Coronary artery (tissue), 2 donors: ENCODE data around the gene SLC35E2B.
"Not testable (repeated sequence)": the region's sequence is repeated elsewhere in the genome, so short reads cannot be mapped to it uniquely, and the experiment has no call there.

ENCODE experiments used
- DNase-seq: peaks from one replicate; pipeline ENCODE4 v3.0.0-alpha.2; 2017; ENCODE audit warnings: low spot score
- H3K27ac ChIP-seq, 2 donors: fragments of 200-600 bp; sonication (generic); one replicate each; pipeline ENCODE4 v1.5.1; 2016 to 2019
- H3K4me3 ChIP-seq: fragments of 200-600 bp; sonication (generic); 2 replicates; pipeline ENCODE4 v1.5.1; 2016; ENCODE audit warnings: mild to moderate bottlenecking, moderate library complexity
- TF ChIP-seq, protein P1 (sequence below): fragments of 200-600 bp; sonication (generic); IDR thresholded peaks from one replicate; pipeline ENCODE4 v1.5.1; 2019; ENCODE audit warnings: antibody characterized with exemption

SLC35E2B gene

DNA sequence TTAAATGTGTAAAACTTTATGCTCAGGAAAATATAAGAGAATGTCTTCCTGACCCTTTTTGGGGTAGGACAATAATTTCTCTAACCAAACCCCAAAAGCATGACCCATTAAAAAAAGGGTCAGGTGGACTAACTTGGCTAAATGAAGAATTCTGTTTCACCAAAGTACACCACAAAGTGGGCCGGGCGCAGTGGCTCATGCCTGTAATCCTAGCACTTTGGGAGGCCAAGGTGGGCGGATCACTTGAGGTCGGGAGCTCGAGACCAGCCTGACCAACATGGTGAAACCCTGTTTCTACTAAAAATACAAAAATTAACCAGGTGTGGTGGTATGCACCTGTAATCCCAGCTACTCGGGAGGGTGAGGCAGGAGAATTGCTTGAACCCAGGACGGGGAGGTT lies 3.1 kb downstream of the SLC35E2B start:
- H3K4me3 ChIP-seq, DNase-seq, H3K27ac ChIP-seq: not testable (repeated sequence)

DNA sequence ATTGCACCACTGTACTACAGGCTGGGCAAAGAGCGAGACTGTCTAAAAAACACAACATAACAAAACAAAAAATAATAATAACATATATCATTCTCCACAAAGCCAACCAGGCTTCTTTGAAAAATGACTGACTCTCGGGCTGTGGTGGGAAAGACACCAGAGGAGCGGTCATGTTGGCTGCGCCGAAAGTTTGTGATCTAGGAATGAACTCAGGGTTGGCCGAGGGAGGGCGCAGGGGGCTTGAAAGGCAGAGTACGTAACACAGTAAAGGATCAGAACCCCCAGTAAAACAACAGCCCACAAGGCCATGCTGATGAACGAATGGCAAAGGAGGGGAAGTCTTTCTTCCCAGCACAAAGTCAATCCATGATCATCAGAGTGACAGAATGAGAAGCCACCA lies 4.7 kb downstream of the SLC35E2B start:
- DNase-seq, result no peak

DNA sequence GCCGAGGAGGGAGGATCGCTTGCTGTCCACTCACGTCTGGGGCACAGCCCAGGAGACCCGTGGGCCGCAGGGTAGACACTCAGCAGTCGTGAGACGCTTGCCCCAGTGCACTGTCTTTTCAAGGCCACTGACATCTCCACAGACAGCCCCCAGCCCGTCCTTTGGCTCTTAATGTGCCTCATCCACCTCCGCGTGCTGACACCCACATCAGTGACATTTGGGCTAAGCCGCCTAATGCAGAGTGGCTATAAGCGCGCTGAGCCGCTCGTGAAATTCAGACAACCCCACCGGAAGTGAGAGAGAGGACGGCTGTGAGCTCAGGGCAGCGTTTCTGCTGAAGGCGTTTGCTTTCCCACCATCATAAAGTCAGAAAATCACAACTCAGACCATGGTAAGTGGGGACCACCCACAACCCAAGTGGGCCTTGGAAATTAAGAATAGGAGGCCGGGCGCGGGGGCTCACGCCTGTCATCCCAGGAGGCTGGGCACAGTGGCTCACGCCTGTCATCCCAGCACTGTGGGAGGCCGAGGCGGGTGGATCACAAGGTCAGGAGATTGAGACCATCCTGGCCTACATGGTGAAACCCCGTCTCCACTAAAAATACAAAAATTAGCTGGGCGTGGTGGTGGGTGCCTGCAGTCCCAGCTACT lies 8.4 kb downstream of the SLC35E2B start:
- no peak for DNase-seq
- Histone ChIP-seq H3K4me3 (no peak overlapping the region), H3K27ac (no peak overlapping the region)
- TF ChIP-seq, protein P1, sequence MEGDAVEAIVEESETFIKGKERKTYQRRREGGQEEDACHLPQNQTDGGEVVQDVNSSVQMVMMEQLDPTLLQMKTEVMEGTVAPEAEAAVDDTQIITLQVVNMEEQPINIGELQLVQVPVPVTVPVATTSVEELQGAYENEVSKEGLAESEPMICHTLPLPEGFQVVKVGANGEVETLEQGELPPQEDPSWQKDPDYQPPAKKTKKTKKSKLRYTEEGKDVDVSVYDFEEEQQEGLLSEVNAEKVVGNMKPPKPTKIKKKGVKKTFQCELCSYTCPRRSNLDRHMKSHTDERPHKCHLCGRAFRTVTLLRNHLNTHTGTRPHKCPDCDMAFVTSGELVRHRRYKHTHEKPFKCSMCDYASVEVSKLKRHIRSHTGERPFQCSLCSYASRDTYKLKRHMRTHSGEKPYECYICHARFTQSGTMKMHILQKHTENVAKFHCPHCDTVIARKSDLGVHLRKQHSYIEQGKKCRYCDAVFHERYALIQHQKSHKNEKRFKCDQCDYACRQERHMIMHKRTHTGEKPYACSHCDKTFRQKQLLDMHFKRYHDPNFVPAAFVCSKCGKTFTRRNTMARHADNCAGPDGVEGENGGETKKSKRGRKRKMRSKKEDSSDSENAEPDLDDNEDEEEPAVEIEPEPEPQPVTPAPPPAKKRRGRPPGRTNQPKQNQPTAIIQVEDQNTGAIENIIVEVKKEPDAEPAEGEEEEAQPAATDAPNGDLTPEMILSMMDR, result no peak

More for the DNA sequence above, 4.7 kb downstream of the SLC35E2B start:
- no peak overlapping the region for H3K27ac ChIP-seq
- TF ChIP-seq, protein P1, result no peak
- H3K4me3 ChIP-seq, result no peak overlapping the region

DNA sequence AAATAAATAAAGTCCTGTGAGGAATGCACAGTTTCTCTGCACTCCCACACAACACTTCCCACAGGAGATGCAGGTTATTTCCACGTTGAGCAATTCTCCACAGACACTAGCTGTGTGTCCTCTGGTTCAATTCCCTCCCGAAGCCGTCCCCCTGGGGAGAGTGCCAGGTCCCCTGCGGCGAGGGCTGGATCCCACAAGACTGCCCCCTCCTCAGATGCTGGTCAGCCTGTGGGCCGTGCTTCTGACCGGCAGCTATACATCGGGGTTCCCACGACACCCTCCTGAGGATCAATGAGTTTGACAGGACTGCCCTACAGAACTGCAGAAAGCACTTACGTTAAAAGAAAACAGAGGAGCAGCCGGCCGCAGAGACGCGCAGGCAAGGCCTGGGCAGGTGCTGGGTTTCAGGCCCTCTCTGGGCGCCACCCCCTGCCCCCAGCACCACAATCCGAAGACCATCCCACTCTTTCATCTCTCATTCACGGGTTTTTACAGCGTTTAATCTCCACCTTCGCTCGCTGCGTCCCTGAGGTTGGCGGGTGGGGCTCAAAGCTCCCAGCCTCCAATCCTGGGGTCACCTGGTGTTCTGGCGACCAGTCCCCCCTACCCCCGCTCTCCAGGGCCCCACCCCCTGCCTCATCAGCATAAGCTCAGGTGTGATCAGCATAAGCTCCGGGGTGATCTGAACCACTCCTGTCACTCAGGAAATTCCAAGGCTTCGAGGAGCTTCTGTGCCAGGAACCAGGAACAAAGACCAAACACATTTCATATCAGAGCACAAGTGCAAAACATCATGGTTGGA lies 9.3 kb downstream of the SLC35E2B start:
- no peak for DNase-seq
- no peak overlapping the region for H3K27ac ChIP-seq
- no peak overlapping the region for H3K4me3 ChIP-seq
- TF ChIP-seq, protein P1, result no peak

DNA sequence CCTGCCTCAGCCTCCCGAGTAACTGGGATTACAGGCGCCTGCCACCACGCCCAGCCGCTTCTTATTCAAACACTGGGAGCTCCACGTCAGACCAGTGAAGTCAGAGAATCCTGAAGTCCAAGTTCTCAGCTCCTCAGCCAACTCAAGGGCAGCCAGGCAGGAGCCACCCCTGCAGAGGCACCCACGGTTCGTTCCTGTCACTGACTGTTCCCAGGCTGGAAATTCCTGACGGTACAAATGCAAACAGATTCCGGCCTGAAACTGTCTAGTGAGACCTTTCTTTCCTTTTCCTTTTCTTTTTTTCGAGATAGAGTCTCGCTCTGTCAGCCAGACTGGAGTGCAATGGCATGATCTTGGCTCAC lies 11.7 kb downstream of the SLC35E2B start:
- DNase-seq, result no peak
- TF ChIP-seq, protein P1, result no peak
- Histone ChIP-seq H3K27ac (no peak overlapping the region), H3K4me3 (no peak overlapping the region)

DNA sequence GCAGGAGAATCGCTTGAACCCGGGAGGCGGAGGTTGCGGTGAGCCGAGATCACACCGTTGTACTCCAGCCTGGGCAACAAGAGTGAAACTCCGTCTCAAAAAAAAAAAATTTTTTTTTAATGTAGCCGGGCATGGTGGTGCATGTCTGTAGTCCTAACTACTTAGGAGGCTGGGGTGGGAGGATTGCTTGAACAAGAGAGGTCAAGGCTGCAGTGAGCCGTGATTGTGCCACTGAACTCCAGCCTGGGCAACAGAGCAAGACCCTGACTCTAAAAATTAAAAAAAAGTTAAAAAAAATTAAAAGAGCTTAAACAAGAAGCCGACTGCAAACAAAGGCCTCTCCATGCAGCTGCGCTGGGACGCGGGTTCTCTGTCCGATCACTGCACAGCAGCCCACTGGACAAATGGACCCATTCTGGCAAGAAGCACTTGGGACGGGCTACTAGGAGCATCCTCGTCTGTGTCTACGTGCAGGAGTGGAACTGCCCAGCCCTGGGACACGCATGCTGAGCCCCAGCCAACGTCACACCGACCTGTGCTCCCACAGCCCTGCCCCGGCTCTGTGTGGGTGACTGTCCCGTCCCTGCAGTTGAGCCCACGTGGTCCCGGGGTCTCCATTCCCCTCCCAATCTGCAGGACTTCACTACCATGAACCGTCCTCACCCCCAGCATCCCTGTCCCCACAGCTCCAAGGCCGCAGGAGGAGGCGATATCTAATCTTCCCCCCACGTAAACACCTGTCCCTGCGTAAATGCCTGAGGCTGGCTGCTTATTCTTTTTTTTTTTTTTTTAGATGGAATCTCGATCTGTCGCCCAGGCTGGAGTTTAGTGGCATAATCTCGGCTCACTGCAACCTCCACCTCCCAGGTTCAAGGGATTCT lies 12.3 kb downstream of the SLC35E2B start:
- Histone ChIP-seq H3K27ac (no peak overlapping the region), H3K4me3 (no peak overlapping the region)
- TF ChIP-seq, protein P1, result no peak
- no peak for DNase-seq
